ENCODE measurements around the gene SYT5. TPM values are rescaled to one million over a fixed set of nuclear protein-coding genes. Genes with fewer than 3 reads are reported as not detected.

The SYT5 gene
- total and polyA plus RNA-seq, 2 experiments from 2014 or later: 0.28 TPM; not detected in 1

DNA sequence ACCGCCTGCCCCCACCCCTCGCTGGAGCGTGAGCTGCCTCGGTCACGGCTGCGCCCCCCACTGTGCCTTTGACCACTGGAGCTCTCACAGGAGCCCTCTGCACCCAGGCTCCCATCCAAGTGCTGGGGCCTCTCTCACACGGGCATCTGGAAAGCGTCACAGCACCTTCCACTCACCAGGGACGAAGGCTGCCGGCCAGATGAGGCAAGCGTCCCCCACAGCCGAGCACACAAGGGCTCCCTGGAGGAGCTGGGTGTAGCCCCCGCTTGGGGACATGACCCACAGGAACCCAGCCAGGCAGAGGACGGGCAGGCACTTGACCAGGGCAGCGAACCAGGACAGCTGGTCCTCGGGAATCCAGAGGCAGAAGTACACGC lies 47.9 kb upstream of the SYT5 start:
- H3K4me2 ChIP-seq (ENCODE audit: unreplicated experiment): no peak overlapping the region
- no peaks in the 10 kb centered on the region; the same call in 1 of the 2 replicates for H3K79me2 ChIP-seq (ENCODE audit: insufficient read depth)
- H3K27me3 ChIP-seq (replicated peaks; ENCODE audit: insufficient read depth): no peaks in the 10 kb centered on the region
- H3K4me3 ChIP-seq: no peak overlapping the region
- no peak for DNase-seq
- no peak for TF ChIP-seq EZH2 (IDR thresholded peaks at IDR 0.05; ENCODE audit: insufficient read depth, poor library complexity, severe bottlenecking)
- no peak for TF ChIP-seq EZH2phosphoT487 (IDR thresholded peaks at IDR 0.05; ENCODE audit: insufficient read depth, low read depth)
- no peaks in the 10 kb centered on the region for H3F3A ChIP-seq (ENCODE audit: insufficient read depth)
- H3K9me3 ChIP-seq (ENCODE audit: low read depth): no peaks in the 10 kb centered on the region
- H3K9ac ChIP-seq: no peak overlapping the region
- H3K27ac ChIP-seq: no peak overlapping the region
- 0 out of 2 replicates have a peak, but pooled peaks cover 2% of the 10 kb centered on the region for H3K36me3 ChIP-seq (ENCODE audit: low read depth)
- no peak overlapping the region for H2AFZ ChIP-seq
- H3K9me2 ChIP-seq (ENCODE audit: insufficient read depth): no peaks in the 10 kb centered on the region
- in situ Hi-C loops (cut with MboI): no loop called here
- H3K4me1 ChIP-seq (ENCODE audit: insufficient read depth): no peaks in the 10 kb centered on the region
- 70 to 73% methylated on average over 17 of the region's 17 CpGs for WGBS, 2 experiments (ENCODE audit: low coverage in 1 of 2, low lambda C conversion rate in 2 of 2, missing lambda C conversion rate in 2 of 2)
- no peaks in the 10 kb centered on the region for H4K20me1 ChIP-seq (ENCODE audit: insufficient read depth)

DNA sequence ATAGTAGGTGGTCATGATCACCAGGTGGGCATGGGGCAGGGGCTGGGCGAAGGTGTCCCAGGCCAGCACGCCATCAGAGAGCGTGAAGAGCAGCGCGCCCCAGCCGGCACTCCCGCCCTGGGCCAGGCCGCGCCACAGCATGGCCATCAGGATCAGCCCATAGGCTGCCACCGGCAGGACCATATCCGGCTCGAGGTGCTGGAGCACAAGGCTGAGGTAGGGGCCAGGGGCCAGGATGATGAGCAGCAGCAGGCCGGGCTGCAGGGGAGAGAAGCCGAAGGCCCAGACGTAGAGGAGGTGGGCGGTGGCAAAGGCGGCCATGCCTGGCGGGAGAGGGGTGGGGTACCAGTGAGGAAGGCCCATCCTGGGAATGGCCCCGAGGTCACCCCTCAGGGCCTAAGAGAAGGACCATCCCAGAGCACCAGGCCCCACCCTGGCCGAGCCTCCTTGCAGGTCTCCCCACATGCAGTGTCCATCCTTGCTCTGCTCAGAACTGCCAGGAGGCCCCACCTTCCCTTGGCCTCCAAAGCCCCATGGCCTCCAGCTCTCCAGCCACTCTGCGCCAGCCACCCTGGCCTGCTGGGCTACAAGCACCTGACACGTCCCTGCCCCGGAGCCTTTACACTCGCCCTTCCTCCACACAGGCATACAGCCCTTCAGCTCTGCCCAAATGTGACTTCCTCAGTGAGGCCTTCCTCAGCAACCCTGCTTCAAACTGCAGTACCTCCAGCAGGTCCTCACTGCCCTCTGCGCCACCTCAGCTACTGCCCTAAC lies 47.3 kb upstream of the SYT5 start:
- Histone ChIP-seq H3K4me1 (ENCODE audit: insufficient read depth) (no peaks in the 10 kb centered on the region), H3K4me2 (ENCODE audit: unreplicated experiment) (no peak overlapping the region), H3K79me2 (ENCODE audit: insufficient read depth) (no peaks in the 10 kb centered on the region), H3K9ac (no peak overlapping the region), H3F3A (ENCODE audit: insufficient read depth) (no peaks in the 10 kb centered on the region), H3K9me2 (ENCODE audit: insufficient read depth) (no peaks in the 10 kb centered on the region), H3K27ac (no peak overlapping the region), H3K36me3 (ENCODE audit: low read depth) (no peaks in the 10 kb centered on the region), H4K20me1 (ENCODE audit: insufficient read depth) (no peaks in the 10 kb centered on the region), H3K4me3 (no peak overlapping the region), H3K27me3 (replicated peaks; ENCODE audit: insufficient read depth) (no peaks in the 10 kb centered on the region), H3K9me3 (ENCODE audit: low read depth) (no peaks in the 10 kb centered on the region), H2AFZ (no peak overlapping the region)
- in situ Hi-C loops (cut with MboI): no loop called here
- DNase-seq: no peak
- TF ChIP-seq EZH2 (IDR thresholded peaks at IDR 0.05; ENCODE audit: insufficient read depth, poor library complexity, severe bottlenecking) (no peak), EZH2phosphoT487 (IDR thresholded peaks at IDR 0.05; ENCODE audit: insufficient read depth, low read depth) (no peak)
- 84 to 86% methylated on average over 25 of the region's 25 CpGs for WGBS, 2 experiments (ENCODE audit: low coverage in 1 of 2, low lambda C conversion rate in 2 of 2, missing lambda C conversion rate in 2 of 2)

DNA sequence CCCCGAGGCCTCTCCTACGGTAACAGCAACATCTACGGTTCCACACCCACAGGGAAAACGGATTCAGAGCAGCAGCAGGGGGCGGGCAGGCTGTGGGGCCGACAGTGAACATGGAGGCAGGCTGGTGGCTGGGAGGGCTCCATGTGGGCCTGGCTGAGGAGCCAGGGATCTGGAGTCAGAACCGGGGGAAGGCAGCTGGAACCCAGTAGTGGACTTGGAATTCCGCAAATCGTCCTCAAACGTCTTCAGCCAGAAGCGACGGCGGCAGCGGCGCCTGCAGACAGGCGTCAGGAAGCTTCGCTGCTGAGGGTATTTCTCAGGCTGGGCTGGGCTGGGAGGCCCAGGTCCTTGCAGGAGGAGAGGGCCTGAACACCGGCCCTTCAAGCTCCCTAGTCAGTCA lies 46.7 kb upstream of the SYT5 start:
- no peaks in the 10 kb centered on the region for H3K9me3 ChIP-seq (ENCODE audit: low read depth)
- in situ Hi-C loops (cut with MboI): no loop called here
- H3F3A ChIP-seq (ENCODE audit: insufficient read depth): no peaks in the 10 kb centered on the region
- no peak overlapping the region for H3K27ac ChIP-seq
- no peaks in the 10 kb centered on the region for H3K9me2 ChIP-seq (ENCODE audit: insufficient read depth)
- H3K9ac ChIP-seq: no peak overlapping the region
- TF ChIP-seq EZH2 (IDR thresholded peaks at IDR 0.05; ENCODE audit: insufficient read depth, poor library complexity, severe bottlenecking): no peak
- DNase-seq: no peak
- H3K4me1 ChIP-seq (ENCODE audit: insufficient read depth): no peaks in the 10 kb centered on the region
- H3K36me3 ChIP-seq (ENCODE audit: low read depth): no peaks in the 10 kb centered on the region
- no peaks in the 10 kb centered on the region for H3K27me3 ChIP-seq (replicated peaks; ENCODE audit: insufficient read depth)
- WGBS, 2 experiments (ENCODE audit: low coverage in 1 of 2, low lambda C conversion rate in 2 of 2, missing lambda C conversion rate in 2 of 2): 67% methylated on average over 18 of the region's 18 CpGs
- no peak overlapping the region for H2AFZ ChIP-seq
- H3K4me2 ChIP-seq (ENCODE audit: unreplicated experiment): no peak overlapping the region
- H3K4me3 ChIP-seq: no peak overlapping the region
- H4K20me1 ChIP-seq (ENCODE audit: insufficient read depth): no peaks in the 10 kb centered on the region
- no peaks in the 10 kb centered on the region for H3K79me2 ChIP-seq (ENCODE audit: insufficient read depth)

DNA sequence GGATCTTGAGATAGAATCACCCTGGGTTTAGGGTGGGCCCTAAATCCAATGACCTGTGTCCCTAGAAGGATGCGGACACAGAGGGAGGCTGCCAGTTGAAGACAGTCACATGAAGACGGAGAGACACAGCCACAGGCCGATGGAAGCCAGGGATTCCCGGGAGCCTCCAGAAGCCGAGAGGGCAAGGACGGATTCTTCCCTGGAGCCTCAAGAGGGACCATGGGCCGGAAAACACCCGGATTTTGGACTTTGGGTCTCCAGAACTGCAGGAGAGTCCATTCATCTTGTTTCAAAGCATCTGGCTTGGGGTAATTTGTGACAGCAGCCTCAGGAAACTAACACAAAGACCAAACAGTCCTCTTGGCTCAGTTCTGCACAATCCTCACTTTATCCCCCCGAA lies 46.2 kb upstream of the SYT5 start:
- H3K4me2 ChIP-seq (ENCODE audit: unreplicated experiment): no peak overlapping the region
- H3K9me3 ChIP-seq (ENCODE audit: low read depth): no peaks in the 10 kb centered on the region
- TF ChIP-seq EZH2 (IDR thresholded peaks at IDR 0.05; ENCODE audit: insufficient read depth, poor library complexity, severe bottlenecking) (no peak), EZH2phosphoT487 (IDR thresholded peaks at IDR 0.05; ENCODE audit: insufficient read depth, low read depth) (no peak)
- no peak overlapping the region for H3K4me3 ChIP-seq
- no peak overlapping the region for H3K9ac ChIP-seq
- no peaks in the 10 kb centered on the region for H3K79me2 ChIP-seq (ENCODE audit: insufficient read depth)
- H3K9me2 ChIP-seq (ENCODE audit: insufficient read depth): no peaks in the 10 kb centered on the region
- H3K27me3 ChIP-seq (replicated peaks; ENCODE audit: insufficient read depth): no peaks in the 10 kb centered on the region
- in situ Hi-C loops (cut with MboI): no loop called here
- no peaks in the 10 kb centered on the region for H4K20me1 ChIP-seq (ENCODE audit: insufficient read depth)
- H3K4me1 ChIP-seq (ENCODE audit: insufficient read depth): no peaks in the 10 kb centered on the region
- no peak overlapping the region for H3K27ac ChIP-seq
- no peak for DNase-seq
- H3F3A ChIP-seq (ENCODE audit: insufficient read depth): no peaks in the 10 kb centered on the region
- H2AFZ ChIP-seq: no peak overlapping the region
- no peaks in the 10 kb centered on the region for H3K36me3 ChIP-seq (ENCODE audit: low read depth)
- 74 to 77% methylated on average over 9 of the region's 9 CpGs for WGBS, 2 experiments (ENCODE audit: low coverage in 1 of 2, low lambda C conversion rate in 2 of 2, missing lambda C conversion rate in 2 of 2)

Measured in GM23248 (cell line).